ENCODE measurements around the gene TPRX1.

The TPRX1 gene

DNA sequence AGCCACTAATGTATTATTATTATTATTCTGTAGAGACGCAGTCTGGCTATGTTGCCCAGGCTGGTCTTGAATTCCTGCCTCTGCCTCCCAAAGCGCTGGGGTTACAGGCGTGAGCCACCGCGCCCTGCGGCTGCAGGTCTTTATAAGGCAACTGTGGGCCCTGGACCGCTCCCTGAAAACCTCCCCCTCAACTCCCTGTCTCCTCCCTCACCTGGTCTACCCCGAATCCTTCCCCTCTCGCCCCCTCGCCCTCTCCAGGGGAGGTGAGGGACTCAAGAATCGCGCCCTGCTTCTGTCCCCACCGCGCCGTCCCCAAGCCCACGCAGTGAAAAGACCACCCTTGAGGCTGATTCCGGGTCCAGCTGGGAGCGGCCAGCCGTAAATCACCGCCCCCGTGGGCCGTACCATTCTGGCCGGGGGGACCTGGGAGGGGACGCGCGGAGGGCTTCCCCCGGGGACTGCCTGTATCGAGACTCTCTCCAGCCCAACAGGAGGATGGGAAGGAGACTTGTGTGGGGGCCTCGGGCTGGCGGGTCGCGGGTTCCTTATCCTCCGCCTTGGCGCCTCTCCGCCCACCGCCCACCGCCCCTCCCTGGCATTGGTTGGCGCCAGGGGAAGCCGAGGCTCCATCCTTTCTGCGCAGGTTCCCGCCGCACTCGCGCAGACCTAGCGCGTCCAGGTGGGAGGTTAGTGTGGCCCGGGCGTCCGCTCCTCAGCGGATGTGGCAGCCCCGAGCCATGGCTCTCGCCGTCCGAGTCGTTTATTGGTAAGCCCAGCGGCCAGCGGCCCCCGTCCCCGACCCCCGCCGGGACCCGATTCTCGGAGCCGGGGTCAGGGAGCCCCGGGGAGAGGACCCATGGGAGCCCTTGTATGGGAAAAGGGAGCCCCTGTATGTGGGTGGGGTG is 26.1 kb downstream of the TPRX1 start, which contains the start of gene SELENOW (continued):
- TF ChIP-seq, protein P1, sequence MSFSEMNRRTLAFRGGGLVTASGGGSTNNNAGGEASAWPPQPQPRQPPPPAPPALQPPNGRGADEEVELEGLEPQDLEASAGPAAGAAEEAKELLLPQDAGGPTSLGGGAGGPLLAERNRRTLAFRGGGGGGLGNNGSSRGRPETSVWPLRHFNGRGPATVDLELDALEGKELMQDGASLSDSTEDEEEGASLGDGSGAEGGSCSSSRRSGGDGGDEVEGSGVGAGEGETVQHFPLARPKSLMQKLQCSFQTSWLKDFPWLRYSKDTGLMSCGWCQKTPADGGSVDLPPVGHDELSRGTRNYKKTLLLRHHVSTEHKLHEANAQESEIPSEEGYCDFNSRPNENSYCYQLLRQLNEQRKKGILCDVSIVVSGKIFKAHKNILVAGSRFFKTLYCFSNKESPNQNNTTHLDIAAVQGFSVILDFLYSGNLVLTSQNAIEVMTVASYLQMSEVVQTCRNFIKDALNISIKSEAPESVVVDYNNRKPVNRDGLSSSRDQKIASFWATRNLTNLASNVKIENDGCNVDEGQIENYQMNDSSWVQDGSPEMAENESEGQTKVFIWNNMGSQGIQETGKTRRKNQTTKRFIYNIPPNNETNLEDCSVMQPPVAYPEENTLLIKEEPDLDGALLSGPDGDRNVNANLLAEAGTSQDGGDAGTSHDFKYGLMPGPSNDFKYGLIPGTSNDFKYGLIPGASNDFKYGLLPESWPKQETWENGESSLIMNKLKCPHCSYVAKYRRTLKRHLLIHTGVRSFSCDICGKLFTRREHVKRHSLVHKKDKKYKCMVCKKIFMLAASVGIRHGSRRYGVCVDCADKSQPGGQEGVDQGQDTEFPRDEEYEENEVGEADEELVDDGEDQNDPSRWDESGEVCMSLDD (tag by site-specific recombination; IDR thresholded peaks at IDR 0.05), result peak; percentile 67; the same call in 1 of the 2 replicates
- TF ChIP-seq ZNF354C (tag by site-specific recombination; IDR thresholded peaks at IDR 0.05; ENCODE audit: borderline replicate concordance, low read depth), result no peak
- TF ChIP-seq ZNF2 (tag by site-specific recombination; IDR thresholded peaks at IDR 0.05), result no peak; the same call in 1 of the 2 replicates
- 0 out of 2 replicates have a peak, but pooled peaks have one; percentile 42 for TF ChIP-seq YY1 (tag by site-specific recombination; IDR thresholded peaks at IDR 0.05)
- no peak for TF ChIP-seq ZNF426 (tag by site-specific recombination; IDR thresholded peaks at IDR 0.05)
- TF ChIP-seq ZNF610 (tag by site-specific recombination; IDR thresholded peaks at IDR 0.05; ENCODE audit: borderline replicate concordance), result peak; percentile 93
- TF ChIP-seq, protein P2, sequence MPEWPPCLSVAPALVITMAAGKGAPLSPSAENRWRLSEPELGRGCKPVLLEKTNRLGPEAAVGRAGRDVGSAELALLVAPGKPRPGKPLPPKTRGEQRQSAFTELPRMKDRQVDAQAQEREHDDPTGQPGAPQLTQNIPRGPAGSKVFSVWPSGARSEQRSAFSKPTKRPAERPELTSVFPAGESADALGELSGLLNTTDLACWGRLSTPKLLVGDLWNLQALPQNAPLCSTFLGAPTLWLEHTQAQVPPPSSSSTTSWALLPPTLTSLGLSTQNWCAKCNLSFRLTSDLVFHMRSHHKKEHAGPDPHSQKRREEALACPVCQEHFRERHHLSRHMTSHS (tag by site-specific recombination; IDR thresholded peaks at IDR 0.05), result no peak
- TF ChIP-seq ZNF404 (tag by site-specific recombination; IDR thresholded peaks at IDR 0.05), result no peak
- TF ChIP-seq ZNF544 (tag by site-specific recombination; IDR thresholded peaks at IDR 0.05), result no peak
- no peak for TF ChIP-seq ZNF837 (tag by site-specific recombination; IDR thresholded peaks at IDR 0.05)
- TF ChIP-seq HOXC10 (CRISPR knock-in tag; IDR thresholded peaks at IDR 0.05), result peak; percentile 90
- no peak for TF ChIP-seq ZNF266 (tag by site-specific recombination; IDR thresholded peaks at IDR 0.05; ENCODE audit: low read depth)
- TF ChIP-seq GLI2 (tag by site-specific recombination; IDR thresholded peaks at IDR 0.05; ENCODE audit: borderline replicate concordance, low read depth), result no peak
- TF ChIP-seq ZFP41 (tag by site-specific recombination; IDR thresholded peaks at IDR 0.05; ENCODE audit: borderline replicate concordance), result no peak
- TF ChIP-seq KLF10 (tag by site-specific recombination; IDR thresholded peaks at IDR 0.05), result peak; percentile 70; the same call in 1 of the 2 replicates
- peak; percentile 82; the same call in 1 of the 2 replicates for TF ChIP-seq ZNF660 (tag by site-specific recombination; IDR thresholded peaks at IDR 0.05)
- TF ChIP-seq SP3 (tag by site-specific recombination; IDR thresholded peaks at IDR 0.05), result peak; percentile 99
- TF ChIP-seq, protein P3, sequence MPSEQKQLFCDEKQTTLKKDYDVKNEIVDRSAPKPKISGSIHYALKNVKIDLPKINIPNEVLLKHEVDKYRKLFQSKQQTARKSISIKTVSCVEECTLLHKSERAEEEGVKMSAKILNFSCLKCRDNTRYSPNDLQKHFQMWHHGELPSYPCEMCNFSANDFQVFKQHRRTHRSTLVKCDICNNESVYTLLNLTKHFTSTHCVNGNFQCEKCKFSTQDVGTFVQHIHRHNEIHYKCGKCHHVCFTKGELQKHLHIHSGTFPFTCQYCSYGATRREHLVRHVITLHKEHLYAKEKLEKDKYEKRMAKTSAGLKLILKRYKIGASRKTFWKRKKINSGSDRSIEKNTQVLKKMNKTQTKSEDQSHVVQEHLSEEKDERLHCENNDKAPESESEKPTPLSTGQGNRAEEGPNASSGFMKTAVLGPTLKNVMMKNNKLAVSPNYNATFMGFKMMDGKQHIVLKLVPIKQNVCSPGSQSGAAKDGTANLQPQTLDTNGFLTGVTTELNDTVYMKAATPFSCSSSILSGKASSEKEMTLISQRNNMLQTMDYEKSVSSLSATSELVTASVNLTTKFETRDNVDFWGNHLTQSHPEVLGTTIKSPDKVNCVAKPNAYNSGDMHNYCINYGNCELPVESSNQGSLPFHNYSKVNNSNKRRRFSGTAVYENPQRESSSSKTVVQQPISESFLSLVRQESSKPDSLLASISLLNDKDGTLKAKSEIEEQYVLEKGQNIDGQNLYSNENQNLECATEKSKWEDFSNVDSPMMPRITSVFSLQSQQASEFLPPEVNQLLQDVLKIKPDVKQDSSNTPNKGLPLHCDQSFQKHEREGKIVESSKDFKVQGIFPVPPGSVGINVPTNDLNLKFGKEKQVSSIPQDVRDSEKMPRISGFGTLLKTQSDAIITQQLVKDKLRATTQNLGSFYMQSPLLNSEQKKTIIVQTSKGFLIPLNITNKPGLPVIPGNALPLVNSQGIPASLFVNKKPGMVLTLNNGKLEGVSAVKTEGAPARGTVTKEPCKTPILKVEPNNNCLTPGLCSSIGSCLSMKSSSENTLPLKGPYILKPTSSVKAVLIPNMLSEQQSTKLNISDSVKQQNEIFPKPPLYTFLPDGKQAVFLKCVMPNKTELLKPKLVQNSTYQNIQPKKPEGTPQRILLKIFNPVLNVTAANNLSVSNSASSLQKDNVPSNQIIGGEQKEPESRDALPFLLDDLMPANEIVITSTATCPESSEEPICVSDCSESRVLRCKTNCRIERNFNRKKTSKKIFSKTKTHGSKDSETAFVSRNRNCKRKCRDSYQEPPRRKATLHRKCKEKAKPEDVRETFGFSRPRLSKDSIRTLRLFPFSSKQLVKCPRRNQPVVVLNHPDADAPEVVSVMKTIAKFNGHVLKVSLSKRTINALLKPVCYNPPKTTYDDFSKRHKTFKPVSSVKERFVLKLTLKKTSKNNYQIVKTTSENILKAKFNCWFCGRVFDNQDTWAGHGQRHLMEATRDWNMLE (tag by site-specific recombination; conservative IDR thresholded peaks at IDR 0.05; ENCODE audit: low read depth), result no peak
- TF ChIP-seq, protein P4, sequence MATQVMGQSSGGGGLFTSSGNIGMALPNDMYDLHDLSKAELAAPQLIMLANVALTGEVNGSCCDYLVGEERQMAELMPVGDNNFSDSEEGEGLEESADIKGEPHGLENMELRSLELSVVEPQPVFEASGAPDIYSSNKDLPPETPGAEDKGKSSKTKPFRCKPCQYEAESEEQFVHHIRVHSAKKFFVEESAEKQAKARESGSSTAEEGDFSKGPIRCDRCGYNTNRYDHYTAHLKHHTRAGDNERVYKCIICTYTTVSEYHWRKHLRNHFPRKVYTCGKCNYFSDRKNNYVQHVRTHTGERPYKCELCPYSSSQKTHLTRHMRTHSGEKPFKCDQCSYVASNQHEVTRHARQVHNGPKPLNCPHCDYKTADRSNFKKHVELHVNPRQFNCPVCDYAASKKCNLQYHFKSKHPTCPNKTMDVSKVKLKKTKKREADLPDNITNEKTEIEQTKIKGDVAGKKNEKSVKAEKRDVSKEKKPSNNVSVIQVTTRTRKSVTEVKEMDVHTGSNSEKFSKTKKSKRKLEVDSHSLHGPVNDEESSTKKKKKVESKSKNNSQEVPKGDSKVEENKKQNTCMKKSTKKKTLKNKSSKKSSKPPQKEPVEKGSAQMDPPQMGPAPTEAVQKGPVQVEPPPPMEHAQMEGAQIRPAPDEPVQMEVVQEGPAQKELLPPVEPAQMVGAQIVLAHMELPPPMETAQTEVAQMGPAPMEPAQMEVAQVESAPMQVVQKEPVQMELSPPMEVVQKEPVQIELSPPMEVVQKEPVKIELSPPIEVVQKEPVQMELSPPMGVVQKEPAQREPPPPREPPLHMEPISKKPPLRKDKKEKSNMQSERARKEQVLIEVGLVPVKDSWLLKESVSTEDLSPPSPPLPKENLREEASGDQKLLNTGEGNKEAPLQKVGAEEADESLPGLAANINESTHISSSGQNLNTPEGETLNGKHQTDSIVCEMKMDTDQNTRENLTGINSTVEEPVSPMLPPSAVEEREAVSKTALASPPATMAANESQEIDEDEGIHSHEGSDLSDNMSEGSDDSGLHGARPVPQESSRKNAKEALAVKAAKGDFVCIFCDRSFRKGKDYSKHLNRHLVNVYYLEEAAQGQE (tag by site-specific recombination; IDR thresholded peaks at IDR 0.05), result no peak
- no peak for TF ChIP-seq PRDM1 (tag by site-specific recombination; IDR thresholded peaks at IDR 0.05)
- no peak for TF ChIP-seq ZNF548 (tag by site-specific recombination; IDR thresholded peaks at IDR 0.05)
- peak; percentile 72 for TF ChIP-seq ZEB2 (tag by site-specific recombination; IDR thresholded peaks at IDR 0.05)
